CD4-positive, alpha-beta memory T cell (primary cell): ENCODE results near the gene SGSM1. TPM values are rescaled to one million over a fixed set of nuclear protein-coding genes. Genes with fewer than 3 reads are reported as not detected.
A peak's percentile ranks its signal among the peaks of the same experiment; 100 is the strongest.

Experiments used
- CTCF ChIA-PET: fragments of 350-600 bp; sonication (Branson Sonifier 250); formaldehyde crosslinking; loops from one replicate; lab custom pipeline; 2021; ENCODE audit warnings: inconsistent platforms; ENCODE audit not compliant: partially characterized antibody; lab: Charles Lee
- POLR2A ChIA-PET: fragments of 350-600 bp; sonication (Branson Sonifier 250); formaldehyde crosslinking; loops from one replicate; lab custom pipeline; 2021; ENCODE audit not compliant: partially characterized antibody; lab: Charles Lee
- DNase-seq, 5 donors: peaks; one replicate each; pipeline versions ENCODE4 v3.0.0 to v3.0.0-alpha.2; 2020 to 2022; ENCODE audit warnings: mixed read lengths in 1 of 5
- H3K27ac ChIP-seq: one replicate; pipeline ENCODE4 v1.7.0; 2013; ENCODE audit warnings: low read depth, low read length
- H3K27me3 ChIP-seq: 2 replicates; pipeline ENCODE4 v1.7.0; 2013; ENCODE audit warnings: mild to moderate bottlenecking, low read length, moderate library complexity; ENCODE audit not compliant: insufficient read depth
- H3K36me3 ChIP-seq: 2 replicates; pipeline ENCODE4 v1.7.0; 2013; ENCODE audit warnings: mild to moderate bottlenecking, low read length, moderate library complexity; ENCODE audit not compliant: insufficient read depth
- H3K4me1 ChIP-seq: 2 replicates; pipeline ENCODE4 v1.7.0; 2013; ENCODE audit warnings: mild to moderate bottlenecking, low read length, moderate library complexity; ENCODE audit not compliant: insufficient read depth
- H3K4me3 ChIP-seq, 2 donors: one replicate each; pipeline ENCODE4 v1.7.0; 2013; ENCODE audit warnings: low read length in 2 of 2, mild to moderate bottlenecking in 1 of 2
- H3K9me3 ChIP-seq, 2 donors: one replicate each; pipeline ENCODE4 v1.7.0; 2013; ENCODE audit warnings: low read length in 2 of 2, control low read depth in 1 of 2; ENCODE audit not compliant: control insufficient read depth in 1 of 2
- H3K27ac Mint-ChIP-seq, 7 donors: one replicate each; pipeline ENCODE4 v1.8.0; 2020 to 2021; ENCODE audit warnings: mixed read lengths in 7 of 7, mild to moderate bottlenecking in 6 of 7, inconsistent platforms in 3 of 7, moderate library complexity in 3 of 7
- H3K27me3 Mint-ChIP-seq, 2 donors: one replicate each; pipeline ENCODE4 v1.8.0; 2020 to 2021; ENCODE audit warnings: mixed read lengths in 2 of 2
- H3K36me3 Mint-ChIP-seq, 2 donors: one replicate each; pipeline ENCODE4 v1.8.0; 2020 to 2021; ENCODE audit warnings: mixed read lengths in 2 of 2, inconsistent platforms in 1 of 2, mild to moderate bottlenecking in 1 of 2
- H3K4me1 Mint-ChIP-seq, 4 donors: one replicate each; pipeline ENCODE4 v1.8.0; 2020 to 2021; ENCODE audit warnings: mixed read lengths in 4 of 4, mild to moderate bottlenecking in 1 of 4
- H3K4me3 Mint-ChIP-seq, 8 donors: one replicate each; pipeline ENCODE4 v1.8.0; 2020 to 2021; ENCODE audit warnings: mixed read lengths in 8 of 8, mild to moderate bottlenecking in 7 of 8, moderate library complexity in 6 of 8, inconsistent platforms in 3 of 8
- H3K9me3 Mint-ChIP-seq, 8 donors: one replicate each; pipeline ENCODE4 v1.8.0; 2020 to 2021; ENCODE audit warnings: mixed read lengths in 8 of 8, mild to moderate bottlenecking in 5 of 8, inconsistent platforms in 3 of 8, moderate library complexity in 1 of 8
- intact Hi-C: fragments of 100-400 bp; cut with micrococcal nuclease; formaldehyde crosslinking; loops from one replicate; pipeline ENCODE4 v1.15.1; 2023
- polyA plus RNA-seq, 2 donors: library from polyadenylated mRNA; unstranded; fragments of 300-500 nt; fragmentation: Illumina TruSeq; gene quantifications; one replicate each; pipeline ENCODE4 v1.2.3, GENCODE V29; 2021
- total RNA-seq, 2 experiments: library from RNA; stranded (reverse); gene quantifications; one replicate each; pipeline ENCODE4 v1.2.3, GENCODE V29; 2021

SGSM1 gene
- total and polyA plus RNA-seq, 4 experiments from 2014 or later: 0.08 to 3.4 (median 2.0) TPM

DNA sequence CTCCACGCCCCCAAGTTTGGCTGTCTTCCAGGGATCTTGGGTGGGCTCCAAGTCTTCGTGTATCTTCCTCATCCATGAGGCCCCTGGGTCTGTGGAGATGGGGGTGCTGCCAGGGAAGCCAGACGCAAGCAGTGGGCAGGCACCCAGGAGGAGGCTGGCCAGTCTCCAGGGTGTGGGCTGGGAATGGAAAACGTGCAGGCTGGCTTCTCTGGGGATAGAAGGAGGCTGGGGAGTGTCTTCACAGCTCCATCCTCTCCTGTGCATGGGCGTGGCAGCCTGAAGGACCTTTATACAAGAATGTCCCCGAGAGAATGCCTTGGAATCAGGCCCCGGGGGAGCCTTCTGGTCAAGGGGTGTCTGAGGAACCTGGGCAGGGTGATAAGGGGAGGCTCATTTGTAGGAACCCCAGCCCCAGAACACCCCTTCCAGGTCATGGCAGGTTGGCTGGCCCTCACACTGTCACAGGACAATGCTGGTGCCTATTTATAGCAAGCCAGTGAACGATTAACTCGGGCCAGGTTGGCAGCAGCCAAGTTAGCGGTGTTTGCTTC lies 14.0 kb downstream of the SGSM1 start:
- H3K4me1 ChIP-seq: no peaks in the 10 kb centered on the region

DNA sequence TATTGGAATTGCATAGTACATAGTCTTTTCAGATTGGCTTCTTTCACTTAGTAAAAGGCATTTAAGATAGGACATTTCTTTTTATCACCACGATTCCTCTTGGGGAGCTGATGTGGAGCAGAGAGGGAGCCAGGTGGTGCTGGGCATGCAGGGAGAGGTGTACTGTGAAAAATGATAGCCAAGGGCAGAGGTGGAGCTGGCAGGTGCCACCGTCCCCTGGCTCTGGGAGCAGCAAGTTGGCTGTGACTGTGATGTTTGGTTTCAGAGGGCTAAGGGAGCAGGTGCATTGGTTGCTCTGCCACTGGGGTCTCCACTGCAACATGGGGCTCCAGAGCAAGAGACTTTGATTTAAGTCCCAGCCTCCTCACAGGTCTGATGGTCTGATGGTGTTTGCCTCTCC lies 16.5 kb downstream of the SGSM1 start:
- POLR2A ChIA-PET: no interaction called here
- Mint-ChIP-seq H3K27ac (no peak overlapping the region), H3K4me1 (peaks cover 0 to 2% (median 0%) of the 10 kb centered on the region in 4 donors), H3K36me3 (no peaks in the 10 kb centered on the region), H3K9me3 (no peaks in the 10 kb centered on the region), H3K27me3 (no peaks in the 10 kb centered on the region), H3K4me3 (no peak overlapping the region)
- H3K27ac ChIP-seq: no peak overlapping the region
- no peaks in the 10 kb centered on the region for H3K9me3 ChIP-seq
- intact Hi-C loops: no loop called here
- no peaks in the 10 kb centered on the region for H3K4me1 ChIP-seq
- no peaks in the 10 kb centered on the region for H3K36me3 ChIP-seq
- no peaks in the 10 kb centered on the region for H3K27me3 ChIP-seq
- no peak overlapping the region for H3K4me3 ChIP-seq
- no peak for DNase-seq
- CTCF ChIA-PET: no interaction called here

More for the DNA sequence above, 14.0 kb downstream of the SGSM1 start:
- no peak overlapping the region for H3K27ac ChIP-seq
- intact Hi-C loops: no loop called here
- no peak for DNase-seq
- H3K27me3 Mint-ChIP-seq: no peaks in the 10 kb centered on the region
- H3K4me3 ChIP-seq: no peak overlapping the region
- H3K27me3 ChIP-seq: no peaks in the 10 kb centered on the region
- H3K9me3 ChIP-seq: no peaks in the 10 kb centered on the region
- peaks cover 2 to 13% of the 10 kb centered on the region in 2 donors for H3K36me3 Mint-ChIP-seq
- no peaks in the 10 kb centered on the region for H3K36me3 ChIP-seq
- POLR2A ChIA-PET: no interaction called here
- no peak overlapping the region for H3K4me3 Mint-ChIP-seq
- peaks cover 0 to 15% (median 9%) of the 10 kb centered on the region in 8 donors for H3K9me3 Mint-ChIP-seq
- no peak overlapping the region for H3K27ac Mint-ChIP-seq
- no peaks in the 10 kb centered on the region for H3K4me1 Mint-ChIP-seq
- CTCF ChIA-PET: no interaction called here

DNA sequence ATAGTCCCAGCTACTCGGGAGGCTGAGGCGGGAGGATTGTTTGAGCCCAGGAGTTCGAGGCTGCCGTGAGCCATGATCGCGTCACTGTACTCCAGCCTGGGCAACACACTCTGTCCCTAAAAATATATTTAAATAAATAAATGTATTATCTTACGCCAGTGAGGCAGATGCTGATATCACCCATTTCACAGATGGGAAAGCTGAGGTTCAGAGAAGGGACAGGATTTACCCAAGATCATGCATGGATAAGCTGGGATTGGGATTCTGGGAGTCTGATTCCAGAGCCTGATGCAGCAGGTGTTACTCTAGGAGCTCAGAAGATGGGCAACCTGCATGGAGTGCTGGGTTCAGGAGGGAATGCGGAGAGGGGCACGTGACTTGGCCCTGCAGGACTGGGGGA lies 17.8 kb downstream of the SGSM1 start:
- Mint-ChIP-seq H3K27me3 (no peaks in the 10 kb centered on the region), H3K4me1 (peaks cover 0 to 2% (median 0%) of the 10 kb centered on the region in 4 donors), H3K36me3 (no peaks in the 10 kb centered on the region), H3K9me3 (no peaks in the 10 kb centered on the region), H3K4me3 (no peak overlapping the region), H3K27ac (peak overlapping the region in 1 of 7 donors; percentile 12)
- CTCF ChIA-PET: interaction anchor here (1.1 kb wide), 1 partner anchor 65 kb away, joined by 3 read pairs; no protein-coding TSS in a partner anchor
- DNase-seq: no peak
- no peaks in the 10 kb centered on the region for H3K4me1 ChIP-seq
- no peaks in the 10 kb centered on the region for H3K27me3 ChIP-seq
- no peak overlapping the region for H3K27ac ChIP-seq
- H3K4me3 ChIP-seq: no peak overlapping the region
- POLR2A ChIA-PET: no interaction called here
- H3K9me3 ChIP-seq: no peaks in the 10 kb centered on the region
- no peaks in the 10 kb centered on the region for H3K36me3 ChIP-seq
- intact Hi-C loops: no loop called here

DNA sequence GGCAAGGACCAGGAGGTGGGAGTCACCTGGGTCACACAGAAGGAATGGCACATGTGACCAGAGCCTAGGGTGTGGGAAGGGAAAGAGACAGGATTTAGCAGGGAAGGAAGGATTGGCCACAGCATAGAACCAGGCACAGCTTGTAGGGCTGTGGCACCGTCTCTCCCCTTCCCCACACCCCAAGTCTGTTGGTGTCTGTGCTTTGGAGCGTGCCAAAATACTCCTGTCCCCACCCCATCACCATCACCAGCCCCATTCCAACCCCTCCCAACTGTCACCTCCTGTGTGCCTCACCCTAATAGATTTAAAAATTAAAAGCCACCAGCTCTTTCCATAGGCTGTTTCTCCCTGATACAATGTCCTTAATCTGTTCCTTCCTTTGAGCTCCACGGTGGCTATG lies 18.2 kb downstream of the SGSM1 start:
- H3K27me3 Mint-ChIP-seq: no peaks in the 10 kb centered on the region
- H3K4me3 Mint-ChIP-seq: no peak overlapping the region

DNA sequence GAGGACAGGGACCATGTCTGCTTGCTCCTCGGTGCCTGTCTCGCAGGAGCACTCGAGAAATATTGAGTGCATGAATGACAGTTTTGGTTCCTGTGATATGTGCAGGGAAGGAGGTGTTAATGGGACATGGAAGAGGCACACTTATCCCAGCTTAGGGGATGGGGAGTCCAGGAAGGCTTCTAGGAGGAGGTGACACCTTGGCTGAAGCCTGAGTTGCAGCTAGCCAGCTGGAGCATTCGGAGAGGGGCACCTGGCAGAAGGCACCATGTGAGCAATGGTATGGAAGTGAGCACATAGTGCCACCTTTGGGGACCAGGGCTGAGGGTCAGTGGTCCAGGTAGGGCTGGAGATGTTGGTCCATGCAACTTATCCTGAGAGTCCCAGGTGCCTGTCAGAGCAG lies 18.9 kb downstream of the SGSM1 start:
- no peak overlapping the region for H3K27ac ChIP-seq
- no peak overlapping the region for H3K4me3 Mint-ChIP-seq
- H3K9me3 Mint-ChIP-seq: no peaks in the 10 kb centered on the region
- no peaks in the 10 kb centered on the region for H3K36me3 ChIP-seq
- ChIA-PET POLR2A (no interaction called here), CTCF (no interaction called here)
- no peak for DNase-seq
- no peaks in the 10 kb centered on the region for H3K27me3 Mint-ChIP-seq
- no peaks in the 10 kb centered on the region for H3K9me3 ChIP-seq
- H3K36me3 Mint-ChIP-seq: no peaks in the 10 kb centered on the region
- no peaks in the 10 kb centered on the region for H3K4me1 ChIP-seq
- no peak overlapping the region for H3K27ac Mint-ChIP-seq
- peaks cover 0 to 2% (median 0%) of the 10 kb centered on the region in 4 donors for H3K4me1 Mint-ChIP-seq
- intact Hi-C loops: no loop called here
- no peaks in the 10 kb centered on the region for H3K27me3 ChIP-seq
- H3K4me3 ChIP-seq: no peak overlapping the region

More for the DNA sequence above, 18.2 kb downstream of the SGSM1 start:
- Histone ChIP-seq H3K27ac (no peak overlapping the region), H3K9me3 (no peaks in the 10 kb centered on the region), H3K4me1 (no peaks in the 10 kb centered on the region), H3K36me3 (no peaks in the 10 kb centered on the region), H3K27me3 (no peaks in the 10 kb centered on the region), H3K4me3 (no peak overlapping the region)
- DNase-seq: no peak
- H3K36me3 Mint-ChIP-seq: no peaks in the 10 kb centered on the region
- POLR2A ChIA-PET: no interaction called here
- peaks cover 0 to 2% (median 0%) of the 10 kb centered on the region in 4 donors for H3K4me1 Mint-ChIP-seq
- intact Hi-C loops: no loop called here
- CTCF ChIA-PET: interaction anchor here (1.1 kb wide), 1 partner anchor 65 kb away, joined by 3 read pairs; no protein-coding TSS in a partner anchor
- H3K9me3 Mint-ChIP-seq: no peaks in the 10 kb centered on the region
- H3K27ac Mint-ChIP-seq: peak overlapping the region in 1 of 7 donors; percentile 12

DNA sequence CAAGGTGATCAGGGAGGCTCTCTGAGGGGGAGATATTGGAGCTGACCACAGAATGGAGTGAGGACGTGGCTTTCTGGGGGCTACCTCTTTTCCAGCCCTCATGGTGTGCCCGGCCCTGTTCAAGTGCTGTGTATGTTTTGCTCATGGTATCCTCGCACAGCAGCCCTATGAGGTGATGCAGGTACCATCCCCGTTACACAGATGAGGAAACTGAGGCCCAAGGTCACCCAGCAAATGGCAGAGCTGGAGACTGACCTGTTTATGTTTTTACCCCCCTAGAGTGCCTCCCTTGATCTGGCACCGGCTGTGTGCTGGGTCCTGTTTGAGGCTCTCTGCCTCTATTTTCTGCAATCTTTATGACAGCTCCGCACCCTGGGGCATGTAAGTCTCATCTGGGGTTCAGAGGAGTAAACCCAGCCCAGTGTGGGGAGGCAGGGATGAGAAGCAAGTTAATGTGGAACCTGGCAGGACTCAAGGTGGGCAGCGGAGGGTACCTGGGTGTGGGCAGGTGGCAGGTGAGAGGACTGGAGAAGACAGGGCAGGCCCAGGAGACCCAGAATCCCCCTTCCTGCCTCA lies 20.8 kb downstream of the SGSM1 start:
- peaks cover 0 to 2% (median 0%) of the 10 kb centered on the region in 4 donors for H3K4me1 Mint-ChIP-seq
- no peaks in the 10 kb centered on the region for H3K9me3 Mint-ChIP-seq
- Histone ChIP-seq H3K36me3 (no peaks in the 10 kb centered on the region), H3K4me3 (no peak overlapping the region), H3K27ac (no peak overlapping the region), H3K4me1 (no peaks in the 10 kb centered on the region), H3K9me3 (no peaks in the 10 kb centered on the region), H3K27me3 (no peaks in the 10 kb centered on the region)
- ChIA-PET CTCF (interaction anchor here (1.0 kb wide), 1 partner anchor 23 kb away, joined by 3 read pairs; no protein-coding TSS in a partner anchor), POLR2A (no interaction called here)
- intact Hi-C loops: no loop called here
- no peak overlapping the region for H3K4me3 Mint-ChIP-seq
- DNase-seq: no peak
- H3K27ac Mint-ChIP-seq: peak overlapping the region in 1 of 7 donors; percentile 57
- no peaks in the 10 kb centered on the region for H3K27me3 Mint-ChIP-seq
- no peaks in the 10 kb centered on the region for H3K36me3 Mint-ChIP-seq

DNA sequence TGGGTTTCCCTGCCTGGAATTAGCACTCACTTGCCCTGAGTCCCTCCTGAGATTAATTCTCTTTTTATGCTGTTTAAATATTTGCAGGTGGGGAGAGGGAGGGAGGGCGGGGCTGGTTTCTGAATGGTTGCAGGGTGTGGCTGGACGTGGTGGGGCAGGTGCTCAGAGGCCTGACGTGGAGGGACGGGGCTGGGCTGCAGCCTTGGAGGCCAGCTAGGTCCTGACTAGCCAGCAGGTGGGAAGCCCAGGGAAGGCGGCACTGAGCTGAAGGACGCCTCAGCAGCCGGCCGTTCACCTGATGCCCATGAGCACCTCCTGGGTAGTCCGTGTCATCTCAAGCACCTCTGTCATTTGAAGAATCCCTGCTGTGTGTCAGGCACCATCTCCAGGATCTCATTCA lies 21.3 kb downstream of the SGSM1 start:
- ChIA-PET CTCF (interaction anchor here (1.0 kb wide), 1 partner anchor 23 kb away, joined by 3 read pairs; no protein-coding TSS in a partner anchor), POLR2A (no interaction called here)

More for the DNA sequence above, 21.3 kb downstream of the SGSM1 start:
- no peak for DNase-seq
- Histone ChIP-seq H3K36me3 (no peaks in the 10 kb centered on the region), H3K9me3 (no peaks in the 10 kb centered on the region), H3K4me3 (no peak overlapping the region), H3K4me1 (no peaks in the 10 kb centered on the region), H3K27me3 (no peaks in the 10 kb centered on the region), H3K27ac (no peak overlapping the region)
- intact Hi-C loops: no loop called here
- H3K4me3 Mint-ChIP-seq: no peak overlapping the region
- H3K27ac Mint-ChIP-seq: no peak overlapping the region
- H3K36me3 Mint-ChIP-seq: no peaks in the 10 kb centered on the region
- no peaks in the 10 kb centered on the region for H3K9me3 Mint-ChIP-seq
- H3K27me3 Mint-ChIP-seq: no peaks in the 10 kb centered on the region
- H3K4me1 Mint-ChIP-seq: peaks cover 0 to 2% (median 0%) of the 10 kb centered on the region in 4 donors
